ENCODE results near the gene LRRC37B.
"Not testable (repeated sequence)": the region's sequence is repeated elsewhere in the genome, so short reads cannot be mapped to it uniquely, and the experiment has no call there.

Gene LRRC37B

DNA sequence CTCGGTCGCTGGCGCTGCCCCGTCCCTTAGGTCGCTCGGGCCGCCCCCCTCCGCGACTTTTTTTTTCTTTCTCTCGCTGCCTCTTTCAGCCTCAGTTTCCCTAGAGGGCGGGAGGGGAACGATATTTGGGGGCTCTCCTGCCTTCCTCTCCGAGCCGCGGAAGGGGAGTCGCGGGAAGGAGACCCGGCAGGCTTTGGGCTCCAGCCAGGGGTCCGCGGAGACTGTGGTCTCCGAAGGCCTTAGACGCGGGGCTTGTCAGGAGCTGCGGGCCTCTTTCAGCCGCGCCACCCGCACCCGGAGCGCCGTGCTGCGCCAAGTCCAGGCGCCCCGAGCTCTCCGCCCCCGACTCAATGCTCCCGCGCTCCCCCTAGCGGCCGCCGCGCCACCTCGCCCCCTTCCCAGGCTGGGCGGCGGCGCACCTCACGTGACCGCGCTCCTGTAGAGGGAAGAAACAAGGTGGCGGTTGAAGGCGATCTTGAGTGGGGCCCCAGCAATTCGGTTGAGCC, at the start of gene LRRC37B:
TSS of gene LRRC37B (plus strand) at position 427 of the 506 bp plus-strand sequence. CDS start 14,010 bp downstream, outside the sequence.
- peak; percentile 94 for DNase-seq

DNA sequence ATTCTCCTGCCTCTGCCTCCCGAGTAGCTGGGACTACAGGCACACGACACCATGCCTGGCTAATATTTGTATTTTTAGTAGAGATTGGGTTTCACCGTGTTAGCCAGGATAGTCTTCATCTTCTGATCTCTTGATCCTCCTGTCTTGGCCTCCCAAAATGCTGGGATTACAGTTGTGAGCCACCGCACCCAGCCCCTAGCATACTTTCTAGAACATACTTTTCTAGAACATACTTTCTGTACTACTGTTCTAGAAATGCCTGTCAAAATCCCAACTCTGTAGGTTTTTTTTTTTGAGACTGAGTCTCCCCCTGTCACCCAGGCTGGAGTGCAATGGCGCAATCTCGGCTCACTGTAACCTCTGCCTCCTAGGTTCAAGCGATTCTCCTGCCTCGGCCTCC, 43.1 kb upstream of the LRRC37B start:
- not testable (repeated sequence) for DNase-seq

DNA sequence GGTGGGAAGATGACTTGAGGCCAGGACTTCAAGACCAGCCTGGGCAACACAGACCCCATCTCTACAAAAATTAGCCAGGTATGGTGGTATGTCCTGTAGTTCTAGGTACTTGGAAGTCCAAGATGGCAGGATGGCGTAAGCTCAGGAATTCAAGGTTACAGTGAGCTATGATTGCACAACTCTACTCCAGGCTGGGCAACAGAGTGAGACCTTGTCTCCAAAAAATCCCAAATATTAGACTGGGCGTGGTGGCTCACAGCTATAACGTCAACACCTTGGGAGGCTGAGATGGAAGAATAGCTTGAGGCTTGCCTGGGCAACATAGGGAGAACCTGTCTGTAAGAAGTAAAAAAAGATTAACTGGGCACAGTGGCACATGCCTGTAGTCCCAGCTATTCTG, 39.5 kb upstream of the LRRC37B start:
- no peak for DNase-seq

DNA sequence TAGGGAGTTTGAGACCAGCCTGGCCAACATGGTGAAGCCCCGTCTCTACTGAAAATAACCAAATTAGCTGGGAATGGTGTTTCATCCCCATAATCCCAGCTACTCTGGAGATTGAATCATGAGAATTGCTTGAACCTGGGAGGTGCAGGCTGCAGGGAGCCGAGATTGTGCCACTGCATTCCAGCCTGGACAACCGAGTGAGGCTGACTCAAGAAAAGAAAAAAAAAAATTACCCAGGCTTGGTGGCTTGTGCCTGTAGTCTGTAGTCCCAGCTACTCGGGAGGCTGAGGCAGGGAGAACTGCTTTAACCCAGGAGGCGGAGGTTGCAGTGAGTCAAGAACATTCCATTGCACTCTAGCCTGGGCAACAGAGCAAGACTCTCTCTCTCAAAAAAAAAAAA, 36.8 kb upstream of the LRRC37B start:
- not testable (repeated sequence) for DNase-seq

DNA sequence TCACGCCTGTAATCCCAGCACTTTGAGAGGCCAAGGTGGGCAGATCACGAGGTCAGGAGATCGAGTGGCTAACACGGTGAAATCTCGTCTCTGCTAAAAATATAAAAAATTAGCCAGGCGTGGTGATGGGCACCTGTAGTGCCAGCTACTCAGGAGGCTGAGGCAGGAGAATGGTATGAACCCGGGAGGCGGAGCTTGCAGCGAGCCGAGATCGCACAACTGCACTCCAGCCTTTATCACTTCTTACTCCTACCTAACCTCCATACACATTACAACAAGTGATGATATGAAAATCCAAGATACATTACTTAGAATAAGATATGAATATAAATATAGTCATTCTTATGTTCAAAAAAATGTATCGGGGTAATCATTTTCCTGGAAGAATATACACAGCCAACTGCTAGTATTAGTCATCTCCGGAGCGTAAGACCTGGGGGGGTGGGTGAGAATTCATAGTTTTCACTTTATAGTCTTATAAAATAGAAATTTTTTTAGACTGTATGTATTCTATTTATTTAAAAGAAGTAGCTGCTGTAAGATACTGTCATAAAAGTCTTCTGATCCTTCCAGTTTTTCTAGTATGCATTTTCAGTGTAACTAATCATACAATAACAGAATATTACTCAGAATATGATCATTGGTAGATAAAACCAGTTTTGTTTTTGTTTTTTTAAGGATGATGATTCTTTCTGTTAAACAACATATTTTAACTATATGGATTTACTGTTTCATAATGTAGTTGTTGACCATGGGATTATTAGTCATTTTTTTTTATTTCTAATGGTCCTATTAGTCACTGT, 32.7 kb upstream of the LRRC37B start:
- DNase-seq, result not testable (repeated sequence)

- not testable (repeated sequence) for DNase-seq
These were observed 31.8 kb upstream of the LRRC37B start for GRCh38 chr17:31975391-31975790.

GRCh38 chr17:31991821-31992220, 15.4 kb upstream of the LRRC37B start:
- peak; percentile 51 for DNase-seq

- DNase-seq, result no peak
These were observed 10.2 kb upstream of the LRRC37B start for GRCh38 chr17:31997005-31997404.

DNA sequence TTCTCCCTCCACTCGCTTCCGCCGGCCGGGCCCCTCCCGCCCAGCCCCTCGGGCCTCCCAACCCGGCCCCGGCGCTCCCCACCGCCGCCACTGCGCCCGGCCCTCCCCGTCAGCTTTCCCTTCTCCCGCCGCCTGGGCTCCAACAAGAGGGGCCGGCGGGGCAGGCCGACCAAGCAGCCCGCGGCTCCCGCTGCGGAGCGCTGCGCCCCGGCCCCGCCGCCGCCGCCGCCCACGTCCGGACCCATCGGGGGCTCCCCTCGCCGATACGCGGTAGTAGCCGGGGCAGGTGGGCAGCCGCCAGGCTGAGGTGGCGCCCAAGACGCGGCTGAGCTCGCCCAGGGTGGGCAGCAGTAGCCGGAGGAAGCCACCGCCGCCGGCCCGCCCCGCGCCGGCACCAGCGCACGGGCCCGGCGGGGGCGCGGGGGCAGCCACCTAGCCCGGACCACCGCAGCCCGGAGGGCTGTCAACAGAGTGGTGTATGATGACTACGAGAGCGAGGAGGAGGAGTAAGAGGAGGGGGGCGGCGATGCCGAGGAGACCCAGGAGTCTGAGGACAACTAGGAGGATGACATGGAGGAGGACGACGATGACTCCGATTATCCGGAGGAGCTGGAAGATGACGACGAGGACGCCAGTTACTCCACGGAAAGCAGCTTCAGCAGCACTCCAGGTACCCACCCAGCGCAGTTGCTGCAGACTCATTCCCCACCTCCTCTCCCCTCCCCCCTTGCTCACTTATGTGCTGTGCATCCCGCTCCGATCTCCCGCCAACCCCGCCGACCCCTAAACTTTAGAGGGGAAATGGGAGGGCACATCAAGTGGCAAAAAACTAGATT, 498 bp downstream of the LRRC37B start:
- peak; percentile 62 for DNase-seq

DNA sequence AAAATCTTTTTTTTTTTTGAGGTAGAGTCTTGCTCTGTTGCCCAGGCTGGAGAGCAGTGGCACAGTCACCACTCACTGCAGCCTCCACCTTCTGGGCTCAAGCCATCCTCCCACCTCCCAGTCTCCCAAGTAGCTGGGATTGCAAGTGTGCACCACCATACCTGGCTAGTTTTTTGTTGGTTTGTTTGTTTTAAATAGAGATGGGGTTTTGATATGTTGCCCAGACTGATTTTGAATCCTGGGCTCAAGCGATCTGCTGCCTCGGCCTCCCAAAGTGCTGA, 2.0 kb downstream of the LRRC37B start:
- DNase-seq, result no peak

- DNase-seq, result no peak
These were observed 2.9 kb downstream of the LRRC37B start for GRCh38 chr17:32010114-32010513.

DNA sequence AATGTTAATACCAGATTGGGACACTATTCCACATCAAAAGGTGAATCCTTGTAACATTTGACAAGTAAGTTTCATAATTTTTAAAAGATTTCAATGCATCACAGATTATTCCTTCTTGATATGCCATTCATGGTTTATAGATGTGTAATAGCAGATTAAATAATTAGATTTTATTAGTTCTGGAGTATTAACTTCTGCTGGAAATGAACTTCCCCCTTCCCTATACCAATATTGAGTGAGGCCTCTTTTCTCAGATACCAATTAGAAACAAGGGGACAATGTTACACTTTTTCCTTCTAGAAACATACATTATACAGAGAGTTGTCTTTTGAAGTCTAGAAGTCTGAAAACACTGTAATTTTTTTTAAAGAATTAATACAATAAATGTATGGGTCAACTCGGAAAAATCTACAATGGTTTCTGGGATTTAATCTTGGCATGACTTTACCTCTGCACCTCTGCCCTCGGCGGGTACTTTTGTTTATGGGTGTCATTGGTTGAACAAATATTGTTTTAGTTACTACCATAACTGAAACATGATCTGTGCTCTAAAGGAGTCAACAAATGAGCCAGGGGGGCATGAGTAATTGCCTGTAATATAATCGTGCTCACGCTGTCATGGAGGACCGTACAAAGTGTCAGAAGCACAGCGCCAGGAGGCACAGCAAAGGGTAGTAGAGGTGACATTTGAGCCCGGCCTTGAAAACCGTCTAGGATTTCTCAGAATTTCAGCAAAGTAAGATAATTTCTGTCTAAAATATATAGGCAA, 8.2 kb downstream of the LRRC37B start:
- no peak for DNase-seq

- no peak for DNase-seq
These were observed 9.0 kb downstream of the LRRC37B start for GRCh38 chr17:32016231-32016630.

DNA sequence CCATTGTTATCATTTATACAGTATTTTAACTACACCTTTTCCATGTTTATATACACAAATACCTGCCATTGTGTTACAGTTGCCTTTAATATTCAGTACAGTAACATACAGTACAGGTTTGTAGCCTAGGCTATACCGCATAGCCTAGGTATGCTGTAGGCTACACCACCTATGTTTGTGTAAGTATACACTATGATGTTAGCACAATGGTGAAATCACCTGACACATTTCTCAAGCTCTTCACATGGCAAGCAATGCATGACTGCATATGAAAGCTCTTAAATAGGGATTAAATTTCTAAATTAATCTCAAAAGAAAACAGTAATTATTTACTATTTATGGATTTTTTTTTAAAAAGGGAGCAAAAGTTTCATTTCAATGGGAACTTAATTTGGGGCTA, 12.0 kb downstream of the LRRC37B start:
- DNase-seq, result no peak

DNA sequence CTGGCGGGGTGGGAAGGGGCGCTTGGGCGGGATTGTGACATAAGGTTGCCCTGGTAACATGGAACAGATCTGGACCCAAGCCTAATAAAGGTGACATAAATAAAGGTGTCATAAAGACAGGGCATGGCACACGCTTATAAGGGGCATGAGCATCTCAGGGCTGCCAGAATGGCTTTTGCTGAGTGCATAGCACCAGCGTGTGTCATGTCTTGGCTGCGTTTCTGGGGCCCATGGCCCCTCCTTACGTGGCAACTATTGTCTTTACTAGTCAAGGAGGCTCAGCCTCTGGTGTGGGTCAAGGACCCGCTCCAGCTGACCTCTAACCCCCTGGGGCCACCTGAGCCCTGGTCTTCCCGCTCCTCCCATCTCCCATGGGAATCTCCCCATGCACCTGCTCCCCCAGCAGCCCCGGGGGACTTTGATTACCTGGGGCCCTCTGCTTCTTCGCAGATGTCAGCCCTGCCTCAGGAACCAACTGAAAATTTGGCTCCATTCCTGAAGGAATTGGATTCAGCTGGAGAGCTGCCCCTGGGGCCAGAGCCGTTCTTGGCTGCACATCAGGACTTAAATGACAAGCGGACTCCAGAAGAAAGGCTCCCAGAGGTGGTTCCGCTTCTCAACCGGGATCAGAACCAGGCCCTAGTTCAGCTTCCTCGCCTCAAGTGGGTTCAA, 13.9 kb downstream of the LRRC37B start:
- DNase-seq, result no peak

GRCh38 chr17:32021615-32021955, 14.4 kb downstream of the LRRC37B start:
- no peak for DNase-seq

GRCh38 chr17:32022554-32022953, 15.4 kb downstream of the LRRC37B start:
- not testable (repeated sequence) for DNase-seq

DNA sequence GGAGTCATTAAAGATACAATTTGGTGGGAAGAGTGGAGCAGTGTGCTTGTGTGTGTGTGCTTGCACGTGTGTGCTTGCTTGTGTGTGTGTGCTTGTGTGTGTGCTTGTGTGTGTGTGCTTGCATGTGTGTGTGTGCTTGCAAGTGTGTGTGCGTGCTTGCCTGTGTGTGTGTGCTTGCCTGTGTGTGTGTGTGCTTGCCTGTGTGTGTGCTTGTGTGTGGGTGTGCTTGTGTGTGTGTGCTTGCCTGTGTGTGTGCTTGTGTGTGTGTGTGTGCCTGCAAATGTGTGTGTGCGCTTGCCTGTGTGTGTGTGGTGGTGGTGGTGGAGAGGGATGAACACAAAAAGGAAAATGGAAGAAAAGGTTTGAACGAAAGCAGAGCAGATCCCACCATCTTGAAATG, 20.1 kb downstream of the LRRC37B start:
- not testable (repeated sequence) for DNase-seq

- DNase-seq, result no peak
These were observed 26.0 kb downstream of the LRRC37B start for GRCh38 chr17:32033223-32033622.

GRCh38 chr17:32033812-32034211, 26.6 kb downstream of the LRRC37B start:
- DNase-seq, result not testable (repeated sequence)

- DNase-seq, result not testable (repeated sequence)
These were observed 33.1 kb downstream of the LRRC37B start for GRCh38 chr17:32040246-32040645.

DNA sequence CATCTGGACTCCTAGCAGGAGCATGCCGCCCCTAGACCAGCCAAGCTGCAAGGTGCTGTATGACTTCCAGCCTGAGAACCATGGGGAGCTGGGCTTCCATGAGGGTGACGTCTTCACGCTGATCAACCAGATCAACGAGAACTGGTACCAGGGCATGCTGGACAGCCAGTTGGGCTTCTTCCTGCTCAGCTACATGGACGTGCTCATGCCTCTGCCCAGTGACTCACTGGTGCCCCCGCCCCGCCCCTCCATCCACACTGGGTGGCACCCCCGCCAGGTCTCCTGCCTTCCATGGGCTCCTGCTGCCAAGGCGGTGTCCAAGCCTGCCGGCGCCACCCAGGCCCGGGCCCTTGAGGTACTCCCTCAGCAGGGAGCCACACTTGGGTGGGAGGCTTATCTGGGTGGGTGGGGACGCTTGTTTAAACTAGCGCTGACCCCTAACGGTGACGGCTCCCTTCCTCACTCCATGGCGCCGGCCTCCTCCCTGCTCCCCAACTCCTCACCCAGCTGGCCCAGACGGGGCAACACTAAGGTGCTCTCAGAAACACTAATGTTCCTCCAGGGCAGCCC, 34.2 kb downstream of the LRRC37B start:
- DNase-seq, result not testable (repeated sequence)
